ENCODE results near the gene HSF5. TPM values are rescaled to one million over a fixed set of nuclear protein-coding genes. Genes with fewer than 3 reads are reported as not detected.

The HSF5 gene
- total and polyA plus RNA-seq, 2 of the 13 experiments (the other 11 are each of a cell fraction or from before 2014, with no cell fraction given), result not detected

DNA sequence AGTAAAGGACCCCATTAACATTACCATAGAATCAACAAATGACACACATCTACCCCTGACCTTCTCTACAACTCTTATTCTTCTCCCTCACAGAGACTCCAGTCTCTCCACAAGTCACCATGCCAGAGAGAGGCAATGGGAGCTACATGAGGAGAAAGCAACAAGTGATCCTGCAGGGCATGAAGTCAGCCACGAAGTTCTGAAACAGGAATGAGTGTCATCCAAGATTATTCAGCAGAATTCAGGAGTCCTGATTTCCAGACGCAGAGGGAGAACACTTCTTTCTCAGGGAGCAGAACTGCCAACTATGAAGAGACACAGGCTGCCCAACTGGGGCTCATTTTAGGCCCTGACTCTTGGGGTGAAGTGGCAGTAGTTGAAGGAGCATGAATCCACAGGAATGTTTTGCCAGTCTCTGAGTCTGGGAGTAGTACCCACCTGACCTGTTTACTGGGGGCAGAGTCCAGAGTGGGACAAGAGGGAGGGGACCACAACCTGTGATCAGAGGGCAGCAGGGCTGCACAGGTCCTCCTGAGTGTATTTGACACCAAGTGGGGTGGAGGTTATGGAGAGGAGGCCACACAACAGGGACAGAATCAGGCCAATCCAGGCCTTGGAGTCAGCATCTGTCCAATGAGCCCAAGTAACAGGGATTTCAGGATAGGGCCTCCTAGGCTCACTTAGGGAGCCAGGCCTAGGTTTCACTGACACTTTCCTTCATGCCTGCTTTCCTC, 28.6 kb upstream of the HSF5 start (continued):
- TF ChIP-seq, protein P1, sequence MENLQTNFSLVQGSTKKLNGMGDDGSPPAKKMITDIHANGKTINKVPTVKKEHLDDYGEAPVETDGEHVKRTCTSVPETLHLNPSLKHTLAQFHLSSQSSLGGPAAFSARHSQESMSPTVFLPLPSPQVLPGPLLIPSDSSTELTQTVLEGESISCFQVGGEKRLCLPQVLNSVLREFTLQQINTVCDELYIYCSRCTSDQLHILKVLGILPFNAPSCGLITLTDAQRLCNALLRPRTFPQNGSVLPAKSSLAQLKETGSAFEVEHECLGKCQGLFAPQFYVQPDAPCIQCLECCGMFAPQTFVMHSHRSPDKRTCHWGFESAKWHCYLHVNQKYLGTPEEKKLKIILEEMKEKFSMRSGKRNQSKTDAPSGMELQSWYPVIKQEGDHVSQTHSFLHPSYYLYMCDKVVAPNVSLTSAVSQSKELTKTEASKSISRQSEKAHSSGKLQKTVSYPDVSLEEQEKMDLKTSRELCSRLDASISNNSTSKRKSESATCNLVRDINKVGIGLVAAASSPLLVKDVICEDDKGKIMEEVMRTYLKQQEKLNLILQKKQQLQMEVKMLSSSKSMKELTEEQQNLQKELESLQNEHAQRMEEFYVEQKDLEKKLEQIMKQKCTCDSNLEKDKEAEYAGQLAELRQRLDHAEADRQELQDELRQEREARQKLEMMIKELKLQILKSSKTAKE (CRISPR knock-in tag; IDR thresholded peaks at IDR 0.05; ENCODE audit: borderline replicate concordance), result no peak
- TF ChIP-seq ZNF446 (CRISPR knock-in tag; IDR thresholded peaks at IDR 0.05) (no peak), SP1 (IDR thresholded peaks at IDR 0.05) (no peak), SP1 (CRISPR knock-in tag; IDR thresholded peaks at IDR 0.05) (no peak; the same call in 1 of the 2 replicates), MIER3 (CRISPR knock-in tag; IDR thresholded peaks at IDR 0.05; ENCODE audit: borderline replicate concordance) (no peak), ZNF251 (CRISPR knock-in tag; IDR thresholded peaks at IDR 0.05) (no peak), ZFX (CRISPR knock-in tag; IDR thresholded peaks at IDR 0.05; ENCODE audit: low read depth) (peak; percentile 53; the same call in 1 of the 2 replicates), NR2F6 (IDR thresholded peaks at IDR 0.05) (no peak; the same call in 1 of the 2 replicates), NR2F6 (CRISPR knock-in tag; IDR thresholded peaks at IDR 0.05) (peak; percentile 51; the same call in 1 of the 2 replicates), HMG20B (CRISPR knock-in tag; conservative IDR thresholded peaks at IDR 0.05) (0 out of 2 replicates have a peak, but pooled peaks have one; percentile 15), ZNF589 (CRISPR knock-in tag; conservative IDR thresholded peaks at IDR 0.05) (no peak; the same call in 1 of the 2 replicates), HOXD1 (CRISPR knock-in tag; IDR thresholded peaks at IDR 0.05) (no peak), ZNF235 (CRISPR knock-in tag; IDR thresholded peaks at IDR 0.05; ENCODE audit: borderline replicate concordance) (no peak)
- TF ChIP-seq, protein P2, sequence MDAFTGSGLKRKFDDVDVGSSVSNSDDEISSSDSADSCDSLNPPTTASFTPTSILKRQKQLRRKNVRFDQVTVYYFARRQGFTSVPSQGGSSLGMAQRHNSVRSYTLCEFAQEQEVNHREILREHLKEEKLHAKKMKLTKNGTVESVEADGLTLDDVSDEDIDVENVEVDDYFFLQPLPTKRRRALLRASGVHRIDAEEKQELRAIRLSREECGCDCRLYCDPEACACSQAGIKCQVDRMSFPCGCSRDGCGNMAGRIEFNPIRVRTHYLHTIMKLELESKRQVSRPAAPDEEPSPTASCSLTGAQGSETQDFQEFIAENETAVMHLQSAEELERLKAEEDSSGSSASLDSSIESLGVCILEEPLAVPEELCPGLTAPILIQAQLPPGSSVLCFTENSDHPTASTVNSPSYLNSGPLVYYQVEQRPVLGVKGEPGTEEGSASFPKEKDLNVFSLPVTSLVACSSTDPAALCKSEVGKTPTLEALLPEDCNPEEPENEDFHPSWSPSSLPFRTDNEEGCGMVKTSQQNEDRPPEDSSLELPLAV (CRISPR knock-in tag; conservative IDR thresholded peaks at IDR 0.05; ENCODE audit: low read depth), result no peak
- TF ChIP-seq, protein P3, sequence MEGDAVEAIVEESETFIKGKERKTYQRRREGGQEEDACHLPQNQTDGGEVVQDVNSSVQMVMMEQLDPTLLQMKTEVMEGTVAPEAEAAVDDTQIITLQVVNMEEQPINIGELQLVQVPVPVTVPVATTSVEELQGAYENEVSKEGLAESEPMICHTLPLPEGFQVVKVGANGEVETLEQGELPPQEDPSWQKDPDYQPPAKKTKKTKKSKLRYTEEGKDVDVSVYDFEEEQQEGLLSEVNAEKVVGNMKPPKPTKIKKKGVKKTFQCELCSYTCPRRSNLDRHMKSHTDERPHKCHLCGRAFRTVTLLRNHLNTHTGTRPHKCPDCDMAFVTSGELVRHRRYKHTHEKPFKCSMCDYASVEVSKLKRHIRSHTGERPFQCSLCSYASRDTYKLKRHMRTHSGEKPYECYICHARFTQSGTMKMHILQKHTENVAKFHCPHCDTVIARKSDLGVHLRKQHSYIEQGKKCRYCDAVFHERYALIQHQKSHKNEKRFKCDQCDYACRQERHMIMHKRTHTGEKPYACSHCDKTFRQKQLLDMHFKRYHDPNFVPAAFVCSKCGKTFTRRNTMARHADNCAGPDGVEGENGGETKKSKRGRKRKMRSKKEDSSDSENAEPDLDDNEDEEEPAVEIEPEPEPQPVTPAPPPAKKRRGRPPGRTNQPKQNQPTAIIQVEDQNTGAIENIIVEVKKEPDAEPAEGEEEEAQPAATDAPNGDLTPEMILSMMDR (CRISPR knock-in tag; IDR thresholded peaks at IDR 0.05), result 0 out of 2 replicates have a peak, but pooled peaks have one; percentile 5
- TF ChIP-seq, protein P4, sequence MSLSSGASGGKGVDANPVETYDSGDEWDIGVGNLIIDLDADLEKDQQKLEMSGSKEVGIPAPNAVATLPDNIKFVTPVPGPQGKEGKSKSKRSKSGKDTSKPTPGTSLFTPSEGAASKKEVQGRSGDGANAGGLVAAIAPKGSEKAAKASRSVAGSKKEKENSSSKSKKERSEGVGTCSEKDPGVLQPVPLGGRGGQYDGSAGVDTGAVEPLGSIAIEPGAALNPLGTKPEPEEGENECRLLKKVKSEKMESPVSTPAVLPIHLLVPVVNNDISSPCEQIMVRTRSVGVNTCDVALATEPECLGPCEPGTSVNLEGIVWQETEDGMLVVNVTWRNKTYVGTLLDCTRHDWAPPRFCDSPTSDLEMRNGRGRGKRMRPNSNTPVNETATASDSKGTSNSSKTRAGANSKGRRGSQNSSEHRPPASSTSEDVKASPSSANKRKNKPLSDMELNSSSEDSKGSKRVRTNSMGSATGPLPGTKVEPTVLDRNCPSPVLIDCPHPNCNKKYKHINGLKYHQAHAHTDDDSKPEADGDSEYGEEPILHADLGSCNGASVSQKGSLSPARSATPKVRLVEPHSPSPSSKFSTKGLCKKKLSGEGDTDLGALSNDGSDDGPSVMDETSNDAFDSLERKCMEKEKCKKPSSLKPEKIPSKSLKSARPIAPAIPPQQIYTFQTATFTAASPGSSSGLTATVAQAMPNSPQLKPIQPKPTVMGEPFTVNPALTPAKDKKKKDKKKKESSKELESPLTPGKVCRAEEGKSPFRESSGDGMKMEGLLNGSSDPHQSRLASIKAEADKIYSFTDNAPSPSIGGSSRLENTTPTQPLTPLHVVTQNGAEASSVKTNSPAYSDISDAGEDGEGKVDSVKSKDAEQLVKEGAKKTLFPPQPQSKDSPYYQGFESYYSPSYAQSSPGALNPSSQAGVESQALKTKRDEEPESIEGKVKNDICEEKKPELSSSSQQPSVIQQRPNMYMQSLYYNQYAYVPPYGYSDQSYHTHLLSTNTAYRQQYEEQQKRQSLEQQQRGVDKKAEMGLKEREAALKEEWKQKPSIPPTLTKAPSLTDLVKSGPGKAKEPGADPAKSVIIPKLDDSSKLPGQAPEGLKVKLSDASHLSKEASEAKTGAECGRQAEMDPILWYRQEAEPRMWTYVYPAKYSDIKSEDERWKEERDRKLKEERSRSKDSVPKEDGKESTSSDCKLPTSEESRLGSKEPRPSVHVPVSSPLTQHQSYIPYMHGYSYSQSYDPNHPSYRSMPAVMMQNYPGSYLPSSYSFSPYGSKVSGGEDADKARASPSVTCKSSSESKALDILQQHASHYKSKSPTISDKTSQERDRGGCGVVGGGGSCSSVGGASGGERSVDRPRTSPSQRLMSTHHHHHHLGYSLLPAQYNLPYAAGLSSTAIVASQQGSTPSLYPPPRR (CRISPR knock-in tag; IDR thresholded peaks at IDR 0.05; ENCODE audit: borderline replicate concordance), result 0 out of 2 replicates have a peak, but pooled peaks have one; percentile 27

Measured in HepG2 (cell line).